Measurements from ENCODE around the gene SAPCD2. TPM values are rescaled to one million over a fixed set of nuclear protein-coding genes. Genes with fewer than 3 reads are reported as not detected.

Gene SAPCD2
- total RNA-seq, 4 donors from 2014 or later = 0.13 to 1.3 (median 0.19) TPM

DNA sequence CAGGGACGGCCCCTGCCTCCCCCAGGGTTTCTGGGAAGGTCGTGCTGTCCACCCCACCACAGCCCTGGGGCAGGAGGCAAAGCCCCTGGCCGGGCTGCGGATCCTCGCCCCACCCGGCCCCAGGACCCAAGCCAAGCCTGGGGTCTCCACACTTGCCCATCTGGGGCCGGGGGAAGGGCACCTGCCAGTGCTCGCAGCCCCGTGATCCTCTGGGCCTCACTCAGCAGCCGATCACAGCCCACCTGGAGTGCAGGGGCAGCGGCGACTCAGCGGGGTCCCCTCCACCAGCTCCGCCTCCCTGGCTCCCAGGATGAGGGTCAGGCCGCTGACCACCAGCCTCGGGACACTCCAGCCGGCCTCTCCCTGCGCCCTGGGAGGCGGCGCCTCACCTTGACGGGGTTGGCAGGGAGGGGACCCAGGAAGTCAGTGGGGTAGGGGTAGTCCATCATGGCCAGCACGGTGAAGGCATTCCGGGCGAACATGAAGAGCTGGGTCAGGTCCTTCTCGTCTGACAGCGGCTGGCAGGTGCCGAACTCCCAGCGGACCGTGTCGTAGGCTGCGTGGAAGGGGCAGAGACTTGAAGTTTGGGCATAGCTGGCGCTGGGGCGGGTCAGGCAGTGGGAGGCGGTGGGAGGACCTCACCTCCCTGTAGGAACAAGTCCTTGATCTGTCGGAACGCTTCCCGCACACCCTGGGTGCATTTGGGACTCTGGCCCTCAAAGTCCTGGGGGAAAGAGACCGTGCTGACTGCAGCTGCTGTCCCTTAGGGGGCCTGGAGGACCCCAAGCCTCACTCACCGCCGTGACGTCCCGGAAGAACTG, 42.4 kb upstream of the SAPCD2 start:
- no peaks in the 10 kb centered on the region for H3K9me3 ChIP-seq
- no peak overlapping the region for H3K4me3 ChIP-seq
- TF ChIP-seq, protein P1, sequence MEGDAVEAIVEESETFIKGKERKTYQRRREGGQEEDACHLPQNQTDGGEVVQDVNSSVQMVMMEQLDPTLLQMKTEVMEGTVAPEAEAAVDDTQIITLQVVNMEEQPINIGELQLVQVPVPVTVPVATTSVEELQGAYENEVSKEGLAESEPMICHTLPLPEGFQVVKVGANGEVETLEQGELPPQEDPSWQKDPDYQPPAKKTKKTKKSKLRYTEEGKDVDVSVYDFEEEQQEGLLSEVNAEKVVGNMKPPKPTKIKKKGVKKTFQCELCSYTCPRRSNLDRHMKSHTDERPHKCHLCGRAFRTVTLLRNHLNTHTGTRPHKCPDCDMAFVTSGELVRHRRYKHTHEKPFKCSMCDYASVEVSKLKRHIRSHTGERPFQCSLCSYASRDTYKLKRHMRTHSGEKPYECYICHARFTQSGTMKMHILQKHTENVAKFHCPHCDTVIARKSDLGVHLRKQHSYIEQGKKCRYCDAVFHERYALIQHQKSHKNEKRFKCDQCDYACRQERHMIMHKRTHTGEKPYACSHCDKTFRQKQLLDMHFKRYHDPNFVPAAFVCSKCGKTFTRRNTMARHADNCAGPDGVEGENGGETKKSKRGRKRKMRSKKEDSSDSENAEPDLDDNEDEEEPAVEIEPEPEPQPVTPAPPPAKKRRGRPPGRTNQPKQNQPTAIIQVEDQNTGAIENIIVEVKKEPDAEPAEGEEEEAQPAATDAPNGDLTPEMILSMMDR (IDR thresholded peaks at IDR 0.05) = no peak
- no peak for TF ChIP-seq EP300 (IDR thresholded peaks at IDR 0.05)
- no peak for TF ChIP-seq POLR2AphosphoS5 (IDR thresholded peaks at IDR 0.05)
- no peak for TF ChIP-seq POLR2A (IDR thresholded peaks at IDR 0.05)
- ATAC-seq = no peak
- H3K36me3 ChIP-seq = peaks cover 0 to 56% of the 10 kb centered on the region in 2 donors
- H3K27ac ChIP-seq = no peak overlapping the region
- H3K27me3 ChIP-seq = no peaks in the 10 kb centered on the region
- peaks cover 0 to 21% (median 11%) of the 10 kb centered on the region in 3 donors for H3K4me1 ChIP-seq
- WGBS, 2 donors (ENCODE audit: low coverage in 1 of 2) = 98% methylated on average over 8 of the region's 42 CpGs; no CpG with 5 or more reads in 1 of the 2 donors

DNA sequence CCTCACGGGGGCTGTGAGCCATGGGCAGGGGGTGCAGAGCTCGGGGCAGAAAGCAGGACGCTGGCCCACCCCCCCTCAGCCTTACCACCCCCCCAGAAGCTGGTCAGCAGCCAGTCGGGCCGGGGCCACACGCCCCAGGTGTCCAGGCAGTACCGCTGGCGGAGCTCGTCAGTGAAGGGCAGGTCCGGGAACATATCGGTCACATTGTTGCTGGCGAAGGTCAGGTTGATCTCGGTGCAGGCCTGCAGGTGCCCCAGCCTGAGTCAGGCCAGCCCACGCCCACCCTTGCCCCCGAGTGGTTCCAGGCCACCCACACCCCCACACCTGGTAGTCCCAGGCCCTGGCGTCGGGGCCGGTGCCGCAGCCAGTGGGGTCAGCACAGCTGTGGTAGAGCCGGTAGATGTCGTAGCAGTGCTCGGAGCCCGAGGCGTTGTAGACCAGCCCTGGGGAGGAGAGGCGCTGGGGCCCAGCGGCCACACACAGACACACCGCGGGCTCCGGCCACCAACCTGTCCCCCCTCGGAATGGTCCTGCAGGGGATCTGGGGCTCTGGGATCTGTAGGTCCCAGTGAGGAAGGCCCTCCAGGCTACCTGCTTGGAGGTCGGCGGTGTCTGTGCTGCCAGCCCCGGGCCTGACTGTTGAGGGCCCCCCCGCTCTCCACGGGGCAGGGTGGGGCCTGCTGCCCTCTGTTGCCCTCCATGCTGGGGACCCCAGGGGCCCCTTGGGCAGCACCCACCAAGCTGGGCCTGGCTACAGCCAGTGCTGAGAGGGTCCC, 41.6 kb upstream of the SAPCD2 start:
- Histone ChIP-seq H3K27ac (no peak overlapping the region), H3K4me3 (no peak overlapping the region), H3K27me3 (no peaks in the 10 kb centered on the region), H3K36me3 (peaks cover 0 to 64% of the 10 kb centered on the region in 2 donors), H3K9me3 (no peaks in the 10 kb centered on the region), H3K4me1 (peaks cover 0 to 21% (median 11%) of the 10 kb centered on the region in 3 donors)
- TF ChIP-seq EP300 (IDR thresholded peaks at IDR 0.05) = no peak
- TF ChIP-seq, protein P1 (IDR thresholded peaks at IDR 0.05) = no peak
- TF ChIP-seq POLR2A (IDR thresholded peaks at IDR 0.05) = no peak
- no peak for TF ChIP-seq POLR2AphosphoS5 (IDR thresholded peaks at IDR 0.05)
- ATAC-seq = no peak
- WGBS, 2 donors (ENCODE audit: low coverage in 1 of 2) = 86% methylated on average over 8 of the region's 35 CpGs; no CpG with 5 or more reads in 1 of the 2 donors

DNA sequence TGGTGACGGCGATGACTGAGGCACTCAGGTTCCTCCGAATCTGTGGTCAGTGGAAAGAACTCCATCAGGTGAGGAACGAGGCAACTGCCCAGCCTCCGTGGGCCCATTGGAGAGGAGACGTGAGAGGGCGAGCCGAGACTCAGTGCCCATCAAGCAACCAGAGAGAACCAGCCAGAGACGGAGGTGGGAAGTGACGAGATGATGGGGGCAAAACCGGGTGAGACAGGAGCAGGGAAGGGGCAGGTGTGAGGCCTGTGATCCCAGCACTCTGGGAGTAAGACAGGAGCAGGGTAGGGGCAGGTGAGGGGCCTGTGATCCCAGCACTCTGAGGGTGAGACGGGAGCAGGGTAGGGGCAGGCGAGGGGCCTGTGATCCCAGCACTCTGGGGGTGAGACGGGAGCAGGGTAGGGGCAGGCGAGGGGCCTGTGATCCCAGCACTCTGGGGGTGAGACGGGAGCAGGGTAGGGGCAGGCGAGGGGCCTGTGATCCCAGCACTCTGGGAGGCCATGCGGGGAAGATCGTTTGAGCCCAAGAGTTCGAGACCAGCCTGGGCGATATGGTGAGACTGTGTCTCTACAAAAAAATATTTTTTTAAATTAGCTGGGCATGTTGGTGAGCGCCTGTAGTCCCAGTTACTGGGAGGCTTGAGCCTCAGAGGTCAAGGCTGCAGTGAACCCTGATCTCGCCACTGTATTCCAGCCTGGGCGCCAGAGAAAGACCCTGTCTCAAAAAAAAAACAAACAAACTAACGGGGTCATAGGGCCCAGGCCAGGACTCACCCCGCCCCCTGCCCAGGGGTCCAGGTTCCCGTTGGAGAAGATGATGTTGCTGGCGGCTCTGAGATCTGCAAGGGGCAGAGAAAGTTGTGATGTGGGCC, 40.8 kb upstream of the SAPCD2 start:
- H3K4me3 ChIP-seq = no peak overlapping the region
- H3K9me3 ChIP-seq = no peaks in the 10 kb centered on the region
- peaks cover 0 to 72% of the 10 kb centered on the region in 2 donors for H3K36me3 ChIP-seq
- H3K27me3 ChIP-seq = no peaks in the 10 kb centered on the region
- 72 to 82% methylated on average over 13 to 14 of the region's 28 CpGs for WGBS, 2 donors (ENCODE audit: low coverage in 1 of 2)
- peaks cover 0 to 21% (median 11%) of the 10 kb centered on the region in 3 donors for H3K4me1 ChIP-seq
- no peak overlapping the region for H3K27ac ChIP-seq
- no peak for ATAC-seq
- no peak for TF ChIP-seq EP300 (IDR thresholded peaks at IDR 0.05)
- no peak for TF ChIP-seq POLR2AphosphoS5 (IDR thresholded peaks at IDR 0.05)
- TF ChIP-seq POLR2A (IDR thresholded peaks at IDR 0.05) = no peak
- TF ChIP-seq, protein P1 (IDR thresholded peaks at IDR 0.05) = no peak

DNA sequence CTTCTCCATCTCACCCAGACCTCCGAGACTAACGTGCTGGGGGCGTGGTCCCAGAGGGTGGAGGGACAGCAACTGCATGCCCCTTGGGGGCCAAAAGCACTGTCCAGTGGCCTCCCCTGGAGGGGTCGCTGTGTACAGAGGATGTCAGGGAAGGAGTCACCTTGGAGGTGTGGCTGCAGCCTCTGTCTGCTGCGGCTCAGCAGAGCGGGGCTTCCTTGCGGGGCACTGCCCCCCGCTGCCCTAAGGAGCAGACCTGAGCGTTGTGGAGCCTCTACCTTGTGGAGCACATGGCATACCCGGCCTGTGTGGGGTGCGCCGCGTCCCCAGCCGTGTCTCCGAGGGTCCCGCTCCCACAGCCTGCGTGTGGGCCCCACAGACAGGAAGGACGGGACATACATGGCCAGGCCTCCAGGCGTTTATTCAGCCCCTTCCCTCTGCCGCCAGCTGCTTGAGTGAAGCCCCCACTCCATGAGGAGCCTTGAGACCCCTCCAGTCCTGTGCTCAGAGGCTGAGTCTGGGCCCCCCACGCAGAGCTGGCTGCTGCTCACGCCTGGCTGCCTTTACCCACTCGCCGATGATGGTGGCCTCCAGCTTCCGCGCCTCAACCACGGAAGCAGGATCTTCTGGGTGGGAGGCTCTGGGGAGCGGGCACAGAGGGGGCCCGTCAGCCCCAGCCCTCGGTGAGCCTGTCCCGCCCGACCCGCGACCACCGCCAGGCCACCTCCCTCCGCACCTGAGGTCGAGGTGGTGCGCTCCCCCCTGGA, 40.0 kb upstream of the SAPCD2 start:
- Histone ChIP-seq H3K4me1 (peaks cover 0 to 20% (median 11%) of the 10 kb centered on the region in 3 donors), H3K27me3 (no peaks in the 10 kb centered on the region), H3K36me3 (peaks cover 0 to 81% of the 10 kb centered on the region in 2 donors), H3K9me3 (no peaks in the 10 kb centered on the region), H3K4me3 (no peak overlapping the region), H3K27ac (no peak overlapping the region)
- WGBS, 2 donors (ENCODE audit: low coverage in 1 of 2) = no CpG with 5 or more reads among the region's 38 CpGs
- TF ChIP-seq POLR2AphosphoS5 (IDR thresholded peaks at IDR 0.05) (no peak), EP300 (IDR thresholded peaks at IDR 0.05) (no peak), POLR2A (IDR thresholded peaks at IDR 0.05) (no peak)
- TF ChIP-seq, protein P1 (IDR thresholded peaks at IDR 0.05) = no peak
- no peak for ATAC-seq
